HL-60 (cell line): ENCODE results near the gene TMED8.

Source experiments
- GABPA ChIP-seq: IDR thresholded peaks from 2 replicates; pipeline ENCODE4 v1.6.1; 2012; ENCODE audit warnings: low read depth
- POLR2AphosphoS5 ChIP-seq: IDR thresholded peaks from 2 replicates; pipeline ENCODE4 v1.6.1; 2012; ENCODE audit warnings: low read depth
- SPI1 ChIP-seq: IDR thresholded peaks from 2 replicates; pipeline ENCODE4 v1.6.1; 2012; ENCODE audit warnings: low read depth, mild to moderate bottlenecking, borderline replicate concordance
- TF ChIP-seq, protein P1 (sequence below): IDR thresholded peaks from one replicate; pipeline ENCODE4 v1.5.1; 2011; ENCODE audit warnings: low read length, control low read depth, inconsistent platforms; ENCODE audit not compliant: insufficient read depth
- TF ChIP-seq, protein P2 (sequence below): IDR thresholded peaks from 2 replicates; pipeline ENCODE4 v1.6.1; 2012; ENCODE audit warnings: low read depth; ENCODE audit not compliant: insufficient replicate concordance

DNA sequence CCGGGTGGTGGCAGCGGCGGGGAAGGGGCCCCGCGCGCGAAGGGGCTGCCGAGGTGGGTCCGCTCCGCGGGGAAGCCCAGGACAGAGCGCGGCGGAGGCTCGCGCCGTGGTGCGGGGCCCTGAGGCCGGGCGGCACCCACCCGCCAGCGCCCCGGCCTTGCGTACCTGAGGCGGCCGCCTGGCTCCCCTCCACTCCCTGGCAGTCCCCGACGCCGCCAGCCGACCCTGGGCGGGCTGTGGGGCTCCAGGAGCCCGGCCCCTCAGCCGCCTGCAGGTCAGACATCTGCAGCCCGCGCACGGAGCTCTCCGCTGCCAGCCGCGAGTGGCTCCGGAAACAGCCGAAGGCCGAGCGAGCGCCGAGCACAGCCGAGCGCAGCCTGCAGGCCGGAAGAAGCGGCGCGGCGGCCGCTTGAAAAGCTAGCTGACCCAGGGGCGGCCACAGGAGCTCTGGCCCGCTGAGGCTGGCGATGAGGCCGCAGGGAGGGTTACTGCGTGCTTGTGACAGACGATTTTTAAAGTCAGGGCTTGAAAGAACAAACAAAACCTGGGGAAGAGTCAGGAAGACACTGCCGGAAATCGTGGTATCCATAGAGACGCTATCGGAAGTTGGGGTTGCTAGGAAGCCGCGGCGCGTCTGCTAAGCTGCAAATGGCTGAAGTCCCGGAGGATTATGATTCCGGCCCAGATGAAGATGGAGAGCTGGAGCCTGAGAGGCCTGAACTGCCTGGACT lies at the start of gene TMED8, which contains the start of gene SAMD15:
- TF ChIP-seq GABPA (peak; percentile 70), POLR2AphosphoS5 (no peak), SPI1 (no peak)
- TF ChIP-seq, protein P1, sequence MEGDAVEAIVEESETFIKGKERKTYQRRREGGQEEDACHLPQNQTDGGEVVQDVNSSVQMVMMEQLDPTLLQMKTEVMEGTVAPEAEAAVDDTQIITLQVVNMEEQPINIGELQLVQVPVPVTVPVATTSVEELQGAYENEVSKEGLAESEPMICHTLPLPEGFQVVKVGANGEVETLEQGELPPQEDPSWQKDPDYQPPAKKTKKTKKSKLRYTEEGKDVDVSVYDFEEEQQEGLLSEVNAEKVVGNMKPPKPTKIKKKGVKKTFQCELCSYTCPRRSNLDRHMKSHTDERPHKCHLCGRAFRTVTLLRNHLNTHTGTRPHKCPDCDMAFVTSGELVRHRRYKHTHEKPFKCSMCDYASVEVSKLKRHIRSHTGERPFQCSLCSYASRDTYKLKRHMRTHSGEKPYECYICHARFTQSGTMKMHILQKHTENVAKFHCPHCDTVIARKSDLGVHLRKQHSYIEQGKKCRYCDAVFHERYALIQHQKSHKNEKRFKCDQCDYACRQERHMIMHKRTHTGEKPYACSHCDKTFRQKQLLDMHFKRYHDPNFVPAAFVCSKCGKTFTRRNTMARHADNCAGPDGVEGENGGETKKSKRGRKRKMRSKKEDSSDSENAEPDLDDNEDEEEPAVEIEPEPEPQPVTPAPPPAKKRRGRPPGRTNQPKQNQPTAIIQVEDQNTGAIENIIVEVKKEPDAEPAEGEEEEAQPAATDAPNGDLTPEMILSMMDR, result no peak
- TF ChIP-seq, protein P2, sequence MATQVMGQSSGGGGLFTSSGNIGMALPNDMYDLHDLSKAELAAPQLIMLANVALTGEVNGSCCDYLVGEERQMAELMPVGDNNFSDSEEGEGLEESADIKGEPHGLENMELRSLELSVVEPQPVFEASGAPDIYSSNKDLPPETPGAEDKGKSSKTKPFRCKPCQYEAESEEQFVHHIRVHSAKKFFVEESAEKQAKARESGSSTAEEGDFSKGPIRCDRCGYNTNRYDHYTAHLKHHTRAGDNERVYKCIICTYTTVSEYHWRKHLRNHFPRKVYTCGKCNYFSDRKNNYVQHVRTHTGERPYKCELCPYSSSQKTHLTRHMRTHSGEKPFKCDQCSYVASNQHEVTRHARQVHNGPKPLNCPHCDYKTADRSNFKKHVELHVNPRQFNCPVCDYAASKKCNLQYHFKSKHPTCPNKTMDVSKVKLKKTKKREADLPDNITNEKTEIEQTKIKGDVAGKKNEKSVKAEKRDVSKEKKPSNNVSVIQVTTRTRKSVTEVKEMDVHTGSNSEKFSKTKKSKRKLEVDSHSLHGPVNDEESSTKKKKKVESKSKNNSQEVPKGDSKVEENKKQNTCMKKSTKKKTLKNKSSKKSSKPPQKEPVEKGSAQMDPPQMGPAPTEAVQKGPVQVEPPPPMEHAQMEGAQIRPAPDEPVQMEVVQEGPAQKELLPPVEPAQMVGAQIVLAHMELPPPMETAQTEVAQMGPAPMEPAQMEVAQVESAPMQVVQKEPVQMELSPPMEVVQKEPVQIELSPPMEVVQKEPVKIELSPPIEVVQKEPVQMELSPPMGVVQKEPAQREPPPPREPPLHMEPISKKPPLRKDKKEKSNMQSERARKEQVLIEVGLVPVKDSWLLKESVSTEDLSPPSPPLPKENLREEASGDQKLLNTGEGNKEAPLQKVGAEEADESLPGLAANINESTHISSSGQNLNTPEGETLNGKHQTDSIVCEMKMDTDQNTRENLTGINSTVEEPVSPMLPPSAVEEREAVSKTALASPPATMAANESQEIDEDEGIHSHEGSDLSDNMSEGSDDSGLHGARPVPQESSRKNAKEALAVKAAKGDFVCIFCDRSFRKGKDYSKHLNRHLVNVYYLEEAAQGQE, result no peak
